GM18517 (cell line): ENCODE measurements around the gene GNB1.

Experiments
- ATAC-seq: cut with Tn5 transposase; IDR thresholded peaks from one replicate; pipeline ENCODE4 v1.9.1; 2021; ENCODE audit warnings: mild to moderate bottlenecking, moderate library complexity; ENCODE audit not compliant: unreplicated experiment

Gene GNB1

GRCh38 chr1:1832820-1833219 lies 58.1 kb downstream of the GNB1 start:
- ATAC-seq = no peak

DNA sequence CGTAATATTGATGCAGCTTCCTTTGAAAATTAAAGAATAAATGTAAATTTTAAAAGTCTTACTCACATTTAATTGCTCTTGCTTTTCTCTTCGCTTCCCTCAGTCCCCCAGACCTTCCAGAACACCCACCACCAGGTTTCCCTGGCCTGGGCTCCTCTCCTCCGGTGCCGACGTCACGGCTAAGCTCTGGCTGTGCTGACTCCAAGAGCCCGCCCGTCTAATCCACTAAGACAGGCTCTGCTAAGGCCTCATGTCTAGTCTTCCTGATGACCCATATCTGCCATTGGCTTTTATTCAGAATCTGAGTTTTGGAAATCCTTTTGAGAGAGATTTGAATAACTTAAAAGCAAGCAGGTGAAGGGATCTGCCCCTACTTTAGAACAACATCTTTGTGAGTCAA lies 58.7 kb downstream of the GNB1 start:
- ATAC-seq = no peak

GRCh38 chr1:1827089-1827848 lies 63.6 kb downstream of the GNB1 start:
- ATAC-seq = no peak

- ATAC-seq = no peak
Observed at GRCh38 chr1:1826356-1827088, 64.4 kb downstream of the GNB1 start.

GRCh38 chr1:1825217-1825616 lies 65.7 kb downstream of the GNB1 start:
- ATAC-seq = no peak

GRCh38 chr1:1819762-1820161 lies 71.1 kb downstream of the GNB1 start:
- no peak for ATAC-seq

DNA sequence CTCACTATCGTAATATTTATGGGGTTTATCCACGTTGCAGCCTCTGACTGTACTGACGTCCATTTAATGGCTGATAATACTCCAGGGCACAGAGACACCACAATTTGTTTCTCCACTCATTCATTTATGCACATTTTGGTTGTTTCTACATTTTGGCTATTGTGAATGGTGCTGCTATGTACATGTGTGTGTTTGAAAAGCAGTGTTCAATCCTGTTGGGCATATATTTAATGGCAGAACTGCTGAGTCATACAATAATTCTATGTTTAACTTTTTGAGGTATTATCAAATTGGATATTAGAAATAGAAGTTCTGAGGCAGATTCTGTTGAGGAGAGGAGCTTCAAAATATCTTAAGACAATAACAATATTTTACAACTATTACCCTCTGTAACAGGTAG lies 73.7 kb downstream of the GNB1 start:
- no peak for ATAC-seq

- ATAC-seq = no peak
Observed at GRCh38 chr1:1815606-1816281, 75.1 kb downstream of the GNB1 start.

- ATAC-seq = no peak
Observed at GRCh38 chr1:1809489-1809888, 81.4 kb downstream of the GNB1 start.

- no peak for ATAC-seq
Observed at GRCh38 chr1:1808206-1808605, 82.7 kb downstream of the GNB1 start.

DNA sequence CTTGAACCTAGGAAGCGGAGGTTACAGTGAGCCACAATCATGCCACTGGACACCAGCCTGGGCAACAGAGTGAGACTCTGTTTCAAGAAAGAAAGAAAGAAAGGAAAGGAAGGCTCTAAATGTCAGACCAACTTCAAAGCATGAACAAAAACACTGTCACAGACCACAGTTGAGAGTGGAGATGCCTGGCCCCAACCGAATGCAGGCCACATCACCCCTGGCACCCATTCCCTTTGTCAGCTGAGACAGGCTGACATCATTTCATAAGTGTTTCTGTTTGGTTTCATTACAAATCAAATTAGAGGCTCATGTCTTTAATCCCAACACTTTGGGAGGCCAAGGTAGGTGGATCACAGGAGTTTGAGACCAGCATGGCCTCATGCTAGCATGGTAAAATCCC lies 84.0 kb downstream of the GNB1 start:
- no peak for ATAC-seq

DNA sequence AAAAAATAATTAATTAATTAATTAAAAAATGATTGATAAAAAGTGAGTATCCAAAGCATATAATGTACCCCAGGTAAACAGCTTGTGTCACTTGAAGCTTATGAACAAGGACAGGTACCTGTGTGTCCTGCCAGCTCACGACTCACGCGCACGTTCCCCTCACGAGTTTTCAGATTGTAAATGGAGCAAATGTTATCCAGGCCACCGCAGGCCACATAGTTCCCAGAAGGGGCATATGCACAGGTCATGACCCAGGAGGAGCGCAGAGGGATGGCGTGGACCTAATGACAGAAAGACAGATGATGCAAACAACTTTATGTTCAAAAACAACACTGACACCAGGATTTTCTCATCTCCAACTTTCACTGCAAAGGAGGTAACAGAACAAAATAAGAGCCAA lies 86.6 kb downstream of the GNB1 start:
- no peak for ATAC-seq

GRCh38 chr1:1802871-1803270 lies 88.0 kb downstream of the GNB1 start:
- ATAC-seq = no peak

DNA sequence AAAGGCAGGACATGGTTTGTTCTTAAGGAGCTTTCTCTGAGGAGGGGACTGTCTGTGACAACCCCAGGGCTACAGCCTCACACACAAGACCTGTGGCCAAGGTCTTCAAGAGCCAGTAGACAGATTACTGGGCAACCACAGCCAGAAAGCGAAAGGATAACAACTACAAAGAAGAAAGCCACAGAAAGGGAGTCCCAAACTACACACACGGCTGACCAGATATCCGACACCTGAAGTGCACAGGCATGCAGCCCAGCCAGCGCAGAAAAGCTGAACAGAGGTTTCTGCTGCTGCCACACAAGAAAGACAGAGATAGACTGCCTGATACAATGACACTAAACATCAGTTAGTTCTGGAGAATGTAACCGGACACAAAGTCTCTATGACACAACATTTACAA lies 91.2 kb downstream of the GNB1 start:
- ATAC-seq = peak; percentile 70

DNA sequence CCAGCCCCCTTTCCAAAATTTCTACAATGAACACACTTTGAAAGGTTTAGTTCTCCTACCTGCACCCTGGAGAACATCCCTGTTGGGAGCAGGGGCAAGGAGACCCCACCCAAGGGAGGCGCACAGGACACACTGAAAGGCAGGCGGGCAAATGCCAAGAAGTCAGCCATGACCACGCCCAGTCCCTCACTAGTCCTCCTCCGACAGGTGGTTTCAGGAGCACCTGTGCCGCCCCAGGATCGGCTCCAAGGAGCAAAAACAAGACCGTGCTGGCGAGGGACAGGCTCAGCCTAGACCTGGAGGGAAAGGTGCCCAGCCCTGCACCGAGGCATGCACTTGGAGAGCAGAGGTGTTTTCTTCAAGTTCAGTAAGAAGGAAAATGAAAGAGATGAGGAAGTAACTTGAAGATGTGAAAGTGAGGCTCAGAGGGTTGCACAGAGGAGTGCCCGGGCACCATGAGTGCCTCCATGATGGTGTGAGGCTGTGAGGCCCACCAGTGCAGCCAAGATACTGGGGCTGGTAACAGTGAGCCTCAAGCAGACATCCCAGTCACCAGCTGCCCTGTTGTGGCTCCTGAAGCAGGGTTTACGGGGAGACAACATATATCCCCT lies 93.1 kb downstream of the GNB1 start:
- no peak for ATAC-seq

DNA sequence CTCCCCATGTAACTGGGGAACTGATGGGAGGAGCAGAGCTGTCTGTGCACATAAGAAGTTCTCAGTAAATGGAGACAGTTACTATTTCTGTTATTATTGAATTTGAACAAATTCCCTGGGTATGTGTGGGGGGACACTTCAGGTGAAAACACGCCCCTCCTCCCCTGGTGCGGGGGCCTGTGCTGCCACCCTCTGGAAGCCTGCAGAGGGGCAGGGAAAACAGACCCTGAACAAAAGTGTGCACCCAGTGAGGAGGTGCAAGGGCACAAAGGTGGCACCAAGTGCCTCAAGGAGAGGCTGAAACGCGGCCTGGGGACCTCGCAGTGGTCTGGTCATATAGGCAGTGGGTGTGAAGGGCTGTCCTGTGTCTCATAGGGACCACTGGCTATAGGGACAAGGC lies 94.4 kb downstream of the GNB1 start:
- no peak for ATAC-seq

DNA sequence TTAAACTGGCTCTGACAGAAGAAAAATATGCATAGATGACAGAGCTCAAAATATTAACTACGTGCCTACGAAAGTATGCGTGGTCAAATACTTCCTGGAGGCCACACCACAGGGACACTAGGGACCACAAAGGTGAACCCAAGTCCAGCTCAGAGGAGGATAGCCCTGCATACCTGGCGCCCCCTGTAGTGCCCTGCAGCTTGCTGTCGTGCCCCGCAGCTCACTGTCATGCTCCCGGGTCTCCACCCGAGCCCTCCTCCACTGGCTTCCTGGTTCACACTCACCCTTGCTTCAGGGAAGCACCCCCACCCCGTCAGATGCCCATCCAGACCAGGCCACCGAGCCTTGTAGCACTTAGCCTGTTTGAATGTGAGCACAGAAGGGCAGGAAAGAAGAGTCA lies 95.9 kb downstream of the GNB1 start:
- no peak for ATAC-seq

GRCh38 chr1:1793481-1794244 lies 97.2 kb downstream of the GNB1 start:
- no peak for ATAC-seq

- ATAC-seq = no peak
Observed at GRCh38 chr1:1788646-1789431, 102.0 kb downstream of the GNB1 start.

GRCh38 chr1:1788136-1788535 lies 102.8 kb downstream of the GNB1 start:
- no peak for ATAC-seq
